Cerebellar nuclear complex (tissue), 1 donor: ENCODE results near the gene ATP10A.

Experiments
- DNase-seq, 2 experiments: peaks; one replicate each; lab custom pipeline; 2025; lab: John Stamatoyannopoulos, UW

Gene ATP10A

GRCh38 chr15:25700916-25701315 is 162.2 kb downstream of the ATP10A start:
- no peak for DNase-seq

- no peak for DNase-seq
Measured at GRCh38 chr15:25697586-25697985, 165.5 kb downstream of the ATP10A start.

- DNase-seq, result no peak
Measured at GRCh38 chr15:25695875-25696760, 167.0 kb downstream of the ATP10A start.

GRCh38 chr15:25694823-25695312 is 168.3 kb downstream of the ATP10A start:
- no peak for DNase-seq

- DNase-seq, result no peak
Measured at GRCh38 chr15:25694239-25694584, 168.9 kb downstream of the ATP10A start.

GRCh38 chr15:25693321-25694238 is 169.5 kb downstream of the ATP10A start:
- DNase-seq, result no peak

GRCh38 chr15:25691544-25692430 is 171.3 kb downstream of the ATP10A start:
- no peak for DNase-seq

- no peak for DNase-seq
Measured at GRCh38 chr15:25690673-25691543, 172.2 kb downstream of the ATP10A start.

- DNase-seq, result no peak
Measured at GRCh38 chr15:25689592-25689991, 173.5 kb downstream of the ATP10A start.

- DNase-seq, result no peak
Measured at GRCh38 chr15:25688166-25688565, 175.0 kb downstream of the ATP10A start.

- DNase-seq, result no peak
Measured at GRCh38 chr15:25687689-25688088, 175.4 kb downstream of the ATP10A start.

- DNase-seq, result no peak
Measured at GRCh38 chr15:25687276-25687675, 175.9 kb downstream of the ATP10A start.

- DNase-seq, result no peak
Measured at GRCh38 chr15:25686780-25687179, 176.3 kb downstream of the ATP10A start.

- DNase-seq, result no peak
Measured at GRCh38 chr15:25684521-25685431, 178.4 kb downstream of the ATP10A start.

- no peak for DNase-seq
Measured at GRCh38 chr15:25683911-25684310, 179.2 kb downstream of the ATP10A start.

- no peak for DNase-seq
Measured at GRCh38 chr15:25683415-25683814, 179.7 kb downstream of the ATP10A start.

GRCh38 chr15:25682340-25682739 is 180.8 kb downstream of the ATP10A start:
- DNase-seq, result no peak

- DNase-seq, result no peak
Measured at GRCh38 chr15:25680686-25681025, 182.5 kb downstream of the ATP10A start.

- no peak for DNase-seq
Measured at GRCh38 chr15:25679964-25680685, 183.0 kb downstream of the ATP10A start.
